ENCODE measurements around the gene HNRNPK. TPM values are rescaled to one million over a fixed set of nuclear protein-coding genes. Genes with fewer than 3 reads are reported as not detected.

The HNRNPK gene
- total and polyA plus RNA-seq, 2 of the 4 experiments (the other 2 are of a cell fraction), result 422 to 458 TPM

DNA sequence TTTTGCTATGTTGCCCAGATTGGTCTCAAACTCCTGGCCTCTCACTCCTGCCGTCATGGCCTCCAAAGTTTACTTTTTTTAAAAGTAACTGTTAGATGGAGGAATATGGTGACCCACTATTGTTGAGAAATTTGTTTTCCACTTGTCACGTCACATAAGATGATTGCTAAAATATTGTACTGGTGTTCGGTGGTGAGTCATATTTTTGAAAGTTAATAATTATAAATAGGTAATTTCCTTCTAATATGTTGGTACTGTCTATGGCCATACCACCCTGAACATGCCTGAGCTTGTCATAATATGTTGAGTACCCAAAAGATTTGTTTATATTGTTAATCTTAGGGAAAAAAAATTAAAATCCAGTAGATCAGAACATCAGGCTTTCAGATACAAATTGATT is 23.2 kb upstream of the HNRNPK start:
- DNase-seq, result no peak
- H4K8ac ChIP-seq (ENCODE audit: low read depth in 2 of 2, low read length in 2 of 2), result no peak overlapping the region
- no TSS peak for BruUV-seq (replicated peaks)
- H2AFZ ChIP-seq (replicated peaks; ENCODE audit: low read length, poor library complexity), result no peak overlapping the region
- H3K18ac ChIP-seq (ENCODE audit: low read depth, low read length), result no peak overlapping the region
- no peak overlapping the region; the same call in 1 of the 2 replicates for H4K5ac ChIP-seq (ENCODE audit: low read depth, low read length)
- no peak for TF ChIP-seq CEBPB (IDR thresholded peaks at IDR 0.05; ENCODE audit: low read depth, low read length)
- TF ChIP-seq MAZ (IDR thresholded peaks at IDR 0.05; ENCODE audit: borderline replicate concordance, low read depth, low read length), result no peak
- no peak for TF ChIP-seq RAD21 (IDR thresholded peaks at IDR 0.05; ENCODE audit: low read length)
- TF ChIP-seq CHD1 (IDR thresholded peaks at IDR 0.05; ENCODE audit: low read depth, low read length), result no peak
- TF ChIP-seq SMC3 (IDR thresholded peaks at IDR 0.05; ENCODE audit: low read depth, low read length), result no peak
- TF ChIP-seq MXI1 (IDR thresholded peaks at IDR 0.05; ENCODE audit: borderline replicate concordance, low read depth, low read length), result no peak
- TF ChIP-seq MAFK (IDR thresholded peaks at IDR 0.05; ENCODE audit: low read depth, low read length), result no peak
- TF ChIP-seq RFX5 (IDR thresholded peaks at IDR 0.05; ENCODE audit: low read depth, low read length), result no peak
- ChIA-PET CTCF (interaction anchor here (1.1 kb wide), 1 partner anchor 9 kb away, joined by 3 read pairs; no protein-coding TSS in a partner anchor), POLR2A (ENCODE audit: unreplicated experiment) (no interaction called here)
- no peaks in the 10 kb centered on the region for H3K9me3 ChIP-seq (ENCODE audit: control insufficient read depth, insufficient read depth, low read length)
- H4K20me1 ChIP-seq (ENCODE audit: insufficient read depth, low read length), result no peaks in the 10 kb centered on the region
- H3K14ac ChIP-seq (replicated peaks; ENCODE audit: low read depth, low read length), result no peak overlapping the region
- H3K9ac ChIP-seq (ENCODE audit: low read depth, low read length), result no peak overlapping the region
- peaks cover 2% of the 10 kb centered on the region; the same call in 1 of the 2 replicates for H3K4me1 ChIP-seq (ENCODE audit: control insufficient read depth, insufficient read depth, low read length)
- no peaks in the 10 kb centered on the region for H3K36me3 ChIP-seq (ENCODE audit: control insufficient read depth, insufficient read depth, low read length)
- no peak overlapping the region for H3K56ac ChIP-seq (ENCODE audit: extremely low read depth, insufficient read depth, low read length)
- dilution Hi-C loops (cut with HindIII; ENCODE audit: low sequenced_read_pairs, unreplicated experiment) (no loop called here), in situ Hi-C loops (cut with MboI; ENCODE audit: low sequenced_read_pairs) (no loop called here), intact Hi-C loops (cut with micrococcal nuclease) (no loop called here)
- no peak overlapping the region for H3K23ac ChIP-seq (ENCODE audit: low read depth, low read length)
- H3K4ac ChIP-seq (ENCODE audit: low read depth, low read length), result no peak overlapping the region
- ATAC-seq (ENCODE audit: low read depth), result no peak
- H3K27ac ChIP-seq (ENCODE audit: insufficient read depth, low read length), result no peak overlapping the region
- no peak overlapping the region for H2BK5ac ChIP-seq (ENCODE audit: low read depth, low read length, poor library complexity, severe bottlenecking)
- H4K91ac ChIP-seq (ENCODE audit: insufficient read depth, low read depth, low read length), result no peak overlapping the region
- no peaks in the 10 kb centered on the region for H3K9me1 ChIP-seq (ENCODE audit: insufficient read depth, low read length)
- no peak overlapping the region for H3K4me3 ChIP-seq (ENCODE audit: insufficient read depth, low read depth, low read length)
- H2BK120ac ChIP-seq (ENCODE audit: low read depth, low read length), result no peak overlapping the region
- H2AK5ac ChIP-seq (ENCODE audit: low read depth, low read length), result no peak overlapping the region
- H3K27me3 ChIP-seq (ENCODE audit: control insufficient read depth, insufficient read depth, low read length), result no peaks in the 10 kb centered on the region
- H2AK9ac ChIP-seq (replicated peaks; ENCODE audit: low read depth, low read length, poor library complexity), result no peak overlapping the region
- H3K79me1 ChIP-seq (ENCODE audit: low read depth in 1 of 2, low read length in 2 of 2), result 0 out of 4 replicates have a peak, but pooled peaks cover 2 to 3% of the 10 kb centered on the region in 2 experiments
- no peak overlapping the region for H2BK20ac ChIP-seq (ENCODE audit: low read depth, low read length)
- H2BK15ac ChIP-seq (ENCODE audit: low read depth, low read length), result no peak overlapping the region
- no CpG with 5 or more reads among the region's 3 CpGs for WGBS, 2 experiments (ENCODE audit: extremely low coverage in 2 of 2, insufficient read length in 1 of 2)
- H3K4me2 ChIP-seq (ENCODE audit: low read depth, low read length), result no peak overlapping the region

Data from IMR-90 (cell line).